Fibroblast of lung (primary cell): ENCODE results near the gene CLNK. TPM values are rescaled to one million over a fixed set of nuclear protein-coding genes. Genes with fewer than 3 reads are reported as not detected.
"Not testable (repeated sequence)": the region's sequence is repeated elsewhere in the genome, so short reads cannot be mapped to it uniquely, and the experiment has no call there.

Source experiments
- DNase-seq, 2 donors: peaks; one replicate each; pipeline versions ENCODE4 v3.0.0 to v3.0.0-alpha.2; 2010; ENCODE audit warnings: low read depth in 2 of 2
- H2AFZ ChIP-seq: 2 replicates; pipeline ENCODE4 v1.5.1; 2012; ENCODE audit warnings: low read length, control low read depth, inconsistent platforms
- H3K27ac ChIP-seq: 2 replicates; pipeline ENCODE4 v1.5.1; 2011; ENCODE audit warnings: low read length, control low read depth; ENCODE audit not compliant: insufficient read depth
- H3K27me3 ChIP-seq: 2 replicates; pipeline ENCODE4 v1.5.1; 2011; ENCODE audit warnings: mild to moderate bottlenecking, low read length; ENCODE audit not compliant: control insufficient read depth, insufficient read depth
- H3K36me3 ChIP-seq: 2 replicates; pipeline ENCODE4 v1.5.1; 2011; ENCODE audit warnings: low read length; ENCODE audit not compliant: control insufficient read depth, insufficient read depth
- H3K4me1 ChIP-seq: 2 replicates; pipeline ENCODE4 v1.5.1; 2011; ENCODE audit warnings: low read length; ENCODE audit not compliant: control insufficient read depth, insufficient read depth; ENCODE audit errors: extremely low read depth
- H3K4me2 ChIP-seq: 2 replicates; pipeline ENCODE4 v1.5.1; 2011; ENCODE audit warnings: low read length, control low read depth; ENCODE audit not compliant: insufficient read depth; ENCODE audit errors: extremely low read depth
- H3K4me3 ChIP-seq, 4 experiments: fragments of 200-600 bp in 1 of 4; sonication (generic) in 1 of 4; replicated peaks in 1 of 4; 2 replicates each; pipeline ENCODE4 v1.5.1; 2011 to 2016; ENCODE audit warnings: low read length in 4 of 4, low read depth in 3 of 4, mild to moderate bottlenecking in 3 of 4, control low read depth in 2 of 4, inconsistent platforms in 1 of 4, mixed read lengths in 1 of 4; ENCODE audit not compliant: insufficient read depth in 1 of 4; ENCODE audit errors: control extremely low read depth in 1 of 4
- H3K79me2 ChIP-seq: 2 replicates; pipeline ENCODE4 v1.5.1; 2012; ENCODE audit warnings: mild to moderate bottlenecking, low read length, inconsistent platforms; ENCODE audit not compliant: control insufficient read depth, insufficient read depth
- H3K9ac ChIP-seq: 2 replicates; pipeline ENCODE4 v1.5.1; 2011; ENCODE audit warnings: mild to moderate bottlenecking, low read length, control low read depth; ENCODE audit not compliant: insufficient read depth
- H3K9me3 ChIP-seq: 2 replicates; pipeline ENCODE4 v1.5.1; 2012; ENCODE audit warnings: low read depth, low read length; ENCODE audit not compliant: control insufficient read depth, insufficient read depth
- H4K20me1 ChIP-seq: 2 replicates; pipeline ENCODE4 v1.5.1; 2011; ENCODE audit warnings: low read length; ENCODE audit not compliant: control insufficient read depth, insufficient read depth; ENCODE audit errors: extremely low read depth
- EZH2 ChIP-seq: IDR thresholded peaks from 2 replicates; pipeline ENCODE4 v1.5.1; 2012; ENCODE audit warnings: low read length, control low read depth, mild to moderate bottlenecking; ENCODE audit errors: missing control alignments
- polyA plus RNA-seq, 2 donors: library from polyadenylated mRNA; depleted of rRNA in 1 of 2; stranded (reverse) in 1 of 2; unstranded in 1 of 2; fragments of >200 nt; gene quantifications; 2 replicates each; pipeline ENCODE4 v1.2.1, GENCODE V29; 2011 to 2012; ENCODE audit warnings: missing spikeins in 1 of 2
- total RNA-seq: library from RNA; depleted of rRNA; stranded (reverse); fragments of >200 nt; gene quantifications from 2 replicates; pipeline ENCODE4 v1.2.1, GENCODE V29; 2014
- TF ChIP-seq, protein P1 (sequence below), 2 donors: IDR thresholded peaks in 1 of 2; conservative IDR thresholded peaks in 1 of 2; 1 replicate in 1 of 2; 2 replicates in 1 of 2; pipeline ENCODE4 v1.5.1; 2011 to 2012; ENCODE audit warnings: low read length in 2 of 2, control low read depth in 1 of 2, inconsistent platforms in 1 of 2, low read depth in 1 of 2, mild to moderate bottlenecking in 1 of 2

Gene CLNK
- total and polyA plus RNA-seq, 2 donors (not counting 1 experiment from before 2014, with no cell fraction given): not detected

GRCh38 chr4:10619220-10619619, 65.3 kb downstream of the CLNK start:
- H3K9me3 ChIP-seq: no peaks in the 10 kb centered on the region
- no peaks in the 10 kb centered on the region for H3K79me2 ChIP-seq
- H3K36me3 ChIP-seq: no peaks in the 10 kb centered on the region
- no peak for TF ChIP-seq EZH2
- TF ChIP-seq, protein P1, sequence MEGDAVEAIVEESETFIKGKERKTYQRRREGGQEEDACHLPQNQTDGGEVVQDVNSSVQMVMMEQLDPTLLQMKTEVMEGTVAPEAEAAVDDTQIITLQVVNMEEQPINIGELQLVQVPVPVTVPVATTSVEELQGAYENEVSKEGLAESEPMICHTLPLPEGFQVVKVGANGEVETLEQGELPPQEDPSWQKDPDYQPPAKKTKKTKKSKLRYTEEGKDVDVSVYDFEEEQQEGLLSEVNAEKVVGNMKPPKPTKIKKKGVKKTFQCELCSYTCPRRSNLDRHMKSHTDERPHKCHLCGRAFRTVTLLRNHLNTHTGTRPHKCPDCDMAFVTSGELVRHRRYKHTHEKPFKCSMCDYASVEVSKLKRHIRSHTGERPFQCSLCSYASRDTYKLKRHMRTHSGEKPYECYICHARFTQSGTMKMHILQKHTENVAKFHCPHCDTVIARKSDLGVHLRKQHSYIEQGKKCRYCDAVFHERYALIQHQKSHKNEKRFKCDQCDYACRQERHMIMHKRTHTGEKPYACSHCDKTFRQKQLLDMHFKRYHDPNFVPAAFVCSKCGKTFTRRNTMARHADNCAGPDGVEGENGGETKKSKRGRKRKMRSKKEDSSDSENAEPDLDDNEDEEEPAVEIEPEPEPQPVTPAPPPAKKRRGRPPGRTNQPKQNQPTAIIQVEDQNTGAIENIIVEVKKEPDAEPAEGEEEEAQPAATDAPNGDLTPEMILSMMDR (conservative IDR thresholded peaks at IDR 0.05 in 1 of 2, IDR thresholded peaks at IDR 0.05 in 1 of 2; ENCODE audit: low read depth in 1 of 2, low read length in 2 of 2): no peak
- H3K27me3 ChIP-seq: no peaks in the 10 kb centered on the region
- peak; percentile 57 to 87 for DNase-seq
- H2AFZ ChIP-seq: no peak overlapping the region
- no peak overlapping the region for H3K4me3 ChIP-seq
- no peaks in the 10 kb centered on the region for H4K20me1 ChIP-seq
- H3K4me2 ChIP-seq: no peak overlapping the region
- H3K4me1 ChIP-seq: no peaks in the 10 kb centered on the region
- no peak overlapping the region for H3K27ac ChIP-seq
- no peak overlapping the region for H3K9ac ChIP-seq

DNA sequence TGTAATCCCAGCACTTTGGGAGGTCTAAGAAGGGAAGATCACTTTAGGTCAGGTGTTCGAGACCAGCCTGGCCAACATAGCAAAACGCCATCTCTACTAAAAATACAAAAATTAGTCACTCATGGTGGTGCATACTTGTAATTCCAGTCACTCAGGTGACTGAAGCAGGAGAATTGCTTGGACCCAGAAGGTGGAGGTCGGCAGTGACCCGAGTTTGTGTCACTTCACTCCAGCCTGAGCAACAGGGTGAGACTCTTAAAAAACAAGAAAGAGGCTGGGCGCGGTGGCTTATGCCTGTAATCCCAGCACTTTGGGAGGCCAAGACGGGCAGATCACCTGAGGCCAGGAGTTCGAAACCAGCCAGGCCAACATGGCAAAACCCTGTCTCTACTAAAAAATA, 69.6 kb downstream of the CLNK start:
- not testable (repeated sequence) for H3K4me1 ChIP-seq, H3K36me3 ChIP-seq, H3K9ac ChIP-seq, H3K4me3 ChIP-seq, H3K79me2 ChIP-seq, H4K20me1 ChIP-seq, H3K4me2 ChIP-seq, H2AFZ ChIP-seq, H3K9me3 ChIP-seq, H3K27me3 ChIP-seq, DNase-seq, H3K27ac ChIP-seq

- Histone ChIP-seq H3K9me3 (no peaks in the 10 kb centered on the region), H3K9ac (no peak overlapping the region), H3K27ac (no peak overlapping the region), H3K4me3 (no peak overlapping the region), H3K27me3 (no peaks in the 10 kb centered on the region), H3K4me2 (no peak overlapping the region), H2AFZ (no peak overlapping the region), H3K36me3 (no peaks in the 10 kb centered on the region), H3K79me2 (no peaks in the 10 kb centered on the region), H3K4me1 (no peaks in the 10 kb centered on the region), H4K20me1 (no peaks in the 10 kb centered on the region)
- no peak for TF ChIP-seq EZH2
- TF ChIP-seq, protein P1 (conservative IDR thresholded peaks at IDR 0.05 in 1 of 2, IDR thresholded peaks at IDR 0.05 in 1 of 2; ENCODE audit: low read depth in 1 of 2, low read length in 2 of 2): no peak
- DNase-seq: peak in 1 of 2 donors; percentile 32
These were observed 70.6 kb downstream of the CLNK start for GRCh38 chr4:10613926-10614478.
